Measurements from ENCODE around the gene OTULIN. TPM values are rescaled to one million over a fixed set of nuclear protein-coding genes. Genes with fewer than 3 reads are reported as not detected.

The OTULIN gene
- total RNA-seq, 1 experiment from 2014 or later: 20.0 TPM

DNA sequence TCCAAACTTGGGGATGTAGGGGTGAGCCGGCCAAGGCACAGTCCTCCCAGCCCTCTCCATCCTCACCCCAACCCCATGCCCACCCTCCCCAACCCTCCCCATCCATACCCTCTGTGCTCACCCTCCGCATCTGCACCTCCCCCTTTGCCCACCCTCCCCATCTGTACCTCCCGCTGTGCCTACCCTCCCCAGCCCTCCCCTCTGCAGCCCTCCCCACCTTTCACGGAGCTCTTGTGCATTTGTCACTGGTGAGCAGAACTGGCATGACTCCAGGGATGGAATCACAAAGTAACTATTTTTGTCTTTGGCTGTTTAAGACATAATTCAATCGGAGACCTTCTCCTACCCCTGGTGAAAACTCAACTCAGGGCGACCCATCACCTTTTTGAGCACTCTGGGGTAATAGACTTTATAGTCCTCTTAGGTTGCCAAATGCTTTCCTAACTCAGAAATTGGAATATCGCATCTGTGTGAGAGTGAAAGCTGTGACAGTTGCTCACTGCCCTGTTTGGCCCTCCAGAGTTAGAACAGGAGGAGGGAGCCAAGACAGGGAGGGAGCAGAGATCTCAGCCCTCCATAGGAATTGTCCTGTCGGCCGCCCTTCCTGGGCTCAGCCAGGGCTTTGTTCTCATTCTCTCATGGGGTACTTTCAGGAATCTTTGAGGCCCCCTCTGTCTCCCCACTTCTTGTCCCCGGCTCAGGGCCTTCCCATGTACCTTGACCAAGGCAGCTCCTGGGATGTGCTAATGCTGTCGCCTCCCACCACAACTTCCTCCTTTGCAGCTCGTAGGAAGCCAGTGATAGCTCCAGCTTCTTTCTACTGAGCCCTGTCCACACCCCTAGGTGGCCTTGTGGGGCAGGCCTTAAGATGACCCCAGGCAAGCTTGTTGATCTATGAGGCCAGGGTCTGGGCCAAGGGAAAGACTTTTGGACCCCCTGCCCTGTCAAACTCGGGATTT lies 36.2 kb downstream of the OTULIN start:
- no peak overlapping the region for H3K27ac ChIP-seq (ENCODE audit: low read depth, low read length, poor library complexity, severe bottlenecking)
- intact Hi-C loops (cut with micrococcal nuclease; ENCODE audit: unreplicated experiment): no loop called here
- H3K27me3 ChIP-seq (replicated peaks; ENCODE audit: insufficient read depth, low read depth, low read length, poor library complexity): no peaks in the 10 kb centered on the region
- ChIA-PET POLR2A (ENCODE audit: low non-redundant PET) (no interaction called here), CTCF (no interaction called here)
- H3K9me3 ChIP-seq (ENCODE audit: low read depth, low read length, poor library complexity, severe bottlenecking): no peaks in the 10 kb centered on the region
- no peak for DNase-seq (ENCODE audit: low spot score)
- BruUV-seq (replicated peaks): no TSS peak
- H3K4me1 ChIP-seq (ENCODE audit: insufficient read depth, low read length, poor library complexity, severe bottlenecking): no peaks in the 10 kb centered on the region
- TF ChIP-seq, protein P1, sequence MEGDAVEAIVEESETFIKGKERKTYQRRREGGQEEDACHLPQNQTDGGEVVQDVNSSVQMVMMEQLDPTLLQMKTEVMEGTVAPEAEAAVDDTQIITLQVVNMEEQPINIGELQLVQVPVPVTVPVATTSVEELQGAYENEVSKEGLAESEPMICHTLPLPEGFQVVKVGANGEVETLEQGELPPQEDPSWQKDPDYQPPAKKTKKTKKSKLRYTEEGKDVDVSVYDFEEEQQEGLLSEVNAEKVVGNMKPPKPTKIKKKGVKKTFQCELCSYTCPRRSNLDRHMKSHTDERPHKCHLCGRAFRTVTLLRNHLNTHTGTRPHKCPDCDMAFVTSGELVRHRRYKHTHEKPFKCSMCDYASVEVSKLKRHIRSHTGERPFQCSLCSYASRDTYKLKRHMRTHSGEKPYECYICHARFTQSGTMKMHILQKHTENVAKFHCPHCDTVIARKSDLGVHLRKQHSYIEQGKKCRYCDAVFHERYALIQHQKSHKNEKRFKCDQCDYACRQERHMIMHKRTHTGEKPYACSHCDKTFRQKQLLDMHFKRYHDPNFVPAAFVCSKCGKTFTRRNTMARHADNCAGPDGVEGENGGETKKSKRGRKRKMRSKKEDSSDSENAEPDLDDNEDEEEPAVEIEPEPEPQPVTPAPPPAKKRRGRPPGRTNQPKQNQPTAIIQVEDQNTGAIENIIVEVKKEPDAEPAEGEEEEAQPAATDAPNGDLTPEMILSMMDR (conservative IDR thresholded peaks at IDR 0.05; ENCODE audit: low read depth, low read length): no peak
- TF ChIP-seq EZH2 (IDR thresholded peaks at IDR 0.05; ENCODE audit: borderline replicate concordance, low read depth, low read length, poor library complexity, severe bottlenecking): no peak
- peaks cover 3% of the 10 kb centered on the region for H3K36me3 ChIP-seq (ENCODE audit: insufficient read depth, low read length, poor library complexity, severe bottlenecking)
- no peak overlapping the region for H3K4me3 ChIP-seq (ENCODE audit: low read depth, low read length, poor library complexity, severe bottlenecking)

DNA sequence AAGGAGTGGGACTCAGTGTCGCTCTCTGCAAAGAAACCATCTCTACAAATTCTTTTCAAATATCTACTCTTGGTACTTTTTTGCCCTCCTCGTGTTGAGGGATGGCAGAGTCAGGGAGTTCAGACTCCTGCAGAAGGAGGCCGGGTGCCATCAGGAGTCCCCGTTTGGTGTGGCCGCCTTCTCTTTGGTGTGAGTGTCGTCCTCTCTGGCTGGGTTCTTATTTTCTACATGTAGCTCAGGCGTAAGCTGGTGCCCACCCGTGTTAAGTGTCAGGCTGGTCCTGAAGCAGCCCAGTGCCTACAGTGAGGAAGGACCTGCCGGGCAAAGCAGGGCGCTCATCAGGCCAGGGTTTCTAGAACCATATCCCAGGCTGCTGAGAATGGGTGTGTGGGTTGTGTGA lies 37.0 kb downstream of the OTULIN start:
- no TSS peak for BruUV-seq (replicated peaks)

DNA sequence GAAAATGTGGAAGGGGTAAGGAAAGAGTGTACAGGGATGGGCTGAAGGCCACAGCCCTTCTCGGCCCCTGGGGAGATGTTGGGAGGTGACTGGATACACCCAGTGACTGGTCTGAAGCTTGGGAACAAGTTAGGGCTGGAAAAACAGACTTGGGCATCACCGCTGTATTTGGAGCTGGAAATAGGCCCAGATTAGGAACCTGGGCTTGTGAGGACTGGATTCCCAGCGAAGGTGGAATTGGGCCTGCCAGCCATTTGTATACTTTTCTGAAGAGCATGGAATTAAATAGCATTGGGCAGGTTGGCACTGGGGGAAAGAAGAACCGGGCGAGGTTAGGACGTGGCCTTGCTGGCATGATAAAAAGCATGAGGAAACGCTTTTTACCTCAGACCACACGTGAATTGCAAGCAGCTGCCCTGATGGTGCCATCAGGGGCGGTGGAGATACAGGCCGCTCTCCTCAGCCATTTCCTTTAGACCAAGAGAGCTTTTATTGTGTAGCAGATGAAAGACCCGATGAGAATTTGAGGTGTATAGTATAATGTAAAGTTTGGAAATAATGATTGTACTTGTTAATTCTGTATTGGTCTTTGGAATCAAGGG lies 37.8 kb downstream of the OTULIN start:
- Histone ChIP-seq H3K9me3 (ENCODE audit: low read depth, low read length, poor library complexity, severe bottlenecking) (no peaks in the 10 kb centered on the region), H3K27ac (ENCODE audit: low read depth, low read length, poor library complexity, severe bottlenecking) (no peak overlapping the region), H3K4me1 (ENCODE audit: insufficient read depth, low read length, poor library complexity, severe bottlenecking) (no peaks in the 10 kb centered on the region), H3K27me3 (replicated peaks; ENCODE audit: insufficient read depth, low read depth, low read length, poor library complexity) (no peaks in the 10 kb centered on the region), H3K4me3 (ENCODE audit: low read depth, low read length, poor library complexity, severe bottlenecking) (no peak overlapping the region), H3K36me3 (ENCODE audit: insufficient read depth, low read length, poor library complexity, severe bottlenecking) (peaks cover 3% of the 10 kb centered on the region)
- TF ChIP-seq, protein P1 (conservative IDR thresholded peaks at IDR 0.05; ENCODE audit: low read depth, low read length): no peak
- TF ChIP-seq EZH2 (IDR thresholded peaks at IDR 0.05; ENCODE audit: borderline replicate concordance, low read depth, low read length, poor library complexity, severe bottlenecking): no peak
- no peak for DNase-seq (ENCODE audit: low spot score)
- intact Hi-C loops (cut with micrococcal nuclease; ENCODE audit: unreplicated experiment): no loop called here
- CTCF ChIA-PET: no interaction called here
- BruUV-seq (replicated peaks): no TSS peak
- POLR2A ChIA-PET (ENCODE audit: low non-redundant PET): no interaction called here

More for the DNA sequence above, 37.0 kb downstream of the OTULIN start:
- intact Hi-C loops (cut with micrococcal nuclease; ENCODE audit: unreplicated experiment): no loop called here
- Histone ChIP-seq H3K9me3 (ENCODE audit: low read depth, low read length, poor library complexity, severe bottlenecking) (no peaks in the 10 kb centered on the region), H3K4me1 (ENCODE audit: insufficient read depth, low read length, poor library complexity, severe bottlenecking) (no peaks in the 10 kb centered on the region), H3K27ac (ENCODE audit: low read depth, low read length, poor library complexity, severe bottlenecking) (no peak overlapping the region), H3K4me3 (ENCODE audit: low read depth, low read length, poor library complexity, severe bottlenecking) (no peak overlapping the region), H3K36me3 (ENCODE audit: insufficient read depth, low read length, poor library complexity, severe bottlenecking) (peaks cover 3% of the 10 kb centered on the region), H3K27me3 (replicated peaks; ENCODE audit: insufficient read depth, low read depth, low read length, poor library complexity) (no peaks in the 10 kb centered on the region)
- POLR2A ChIA-PET (ENCODE audit: low non-redundant PET): no interaction called here
- DNase-seq (ENCODE audit: low spot score): no peak
- CTCF ChIA-PET: no interaction called here
- TF ChIP-seq EZH2 (IDR thresholded peaks at IDR 0.05; ENCODE audit: borderline replicate concordance, low read depth, low read length, poor library complexity, severe bottlenecking): no peak
- TF ChIP-seq, protein P1 (conservative IDR thresholded peaks at IDR 0.05; ENCODE audit: low read depth, low read length): no peak

Measured in A673 (cell line).